ACC112 (cell line): Measurements from ENCODE around the gene EIF5AL1.
"Not testable (repeated sequence)": the region's sequence is repeated elsewhere in the genome, so short reads cannot be mapped to it uniquely, and the experiment has no call there.

ENCODE experiments used
- H2AFZ ChIP-seq: fragments of 200-600 bp; sonication (generic); one replicate; pipeline ENCODE4 v1.6.0; 2017; ENCODE audit warnings: antibody characterized with exemption, low read length; ENCODE audit not compliant: unreplicated experiment
- H3K27ac ChIP-seq: fragments of 200-600 bp; sonication (generic); 2 replicates; pipeline ENCODE4 v1.5.1; 2014; ENCODE audit warnings: low read depth, mild to moderate bottlenecking, antibody characterized with exemption, low read length, moderate library complexity
- H3K27me3 ChIP-seq: fragments of 200-600 bp; sonication (generic); 2 replicates; pipeline ENCODE4 v1.6.1; 2014; ENCODE audit warnings: mild to moderate bottlenecking, antibody characterized with exemption, low read length, moderate library complexity, mixed read lengths; ENCODE audit not compliant: insufficient read depth
- H3K36me3 ChIP-seq: fragments of 200-600 bp; sonication (generic); 2 replicates; pipeline ENCODE4 v1.6.1; 2016; ENCODE audit warnings: mild to moderate bottlenecking, antibody characterized with exemption, low read length, moderate library complexity, mixed read lengths; ENCODE audit not compliant: insufficient read depth
- H3K4me1 ChIP-seq: fragments of 200-600 bp; sonication (generic); one replicate; pipeline ENCODE4 v1.6.1; 2016; ENCODE audit warnings: low read length, mixed read lengths; ENCODE audit not compliant: insufficient read depth, unreplicated experiment, control insufficient read depth
- H3K4me3 ChIP-seq: fragments of 200-600 bp; sonication (generic); 2 replicates; pipeline ENCODE4 v1.5.1; 2014; ENCODE audit warnings: mild to moderate bottlenecking, low read depth, low read length
- H3K79me2 ChIP-seq: fragments of 200-600 bp; sonication (generic); one replicate; pipeline ENCODE4 v1.6.0; 2016; ENCODE audit warnings: low read length; ENCODE audit not compliant: control insufficient read depth, unreplicated experiment, insufficient read depth

Gene EIF5AL1

DNA sequence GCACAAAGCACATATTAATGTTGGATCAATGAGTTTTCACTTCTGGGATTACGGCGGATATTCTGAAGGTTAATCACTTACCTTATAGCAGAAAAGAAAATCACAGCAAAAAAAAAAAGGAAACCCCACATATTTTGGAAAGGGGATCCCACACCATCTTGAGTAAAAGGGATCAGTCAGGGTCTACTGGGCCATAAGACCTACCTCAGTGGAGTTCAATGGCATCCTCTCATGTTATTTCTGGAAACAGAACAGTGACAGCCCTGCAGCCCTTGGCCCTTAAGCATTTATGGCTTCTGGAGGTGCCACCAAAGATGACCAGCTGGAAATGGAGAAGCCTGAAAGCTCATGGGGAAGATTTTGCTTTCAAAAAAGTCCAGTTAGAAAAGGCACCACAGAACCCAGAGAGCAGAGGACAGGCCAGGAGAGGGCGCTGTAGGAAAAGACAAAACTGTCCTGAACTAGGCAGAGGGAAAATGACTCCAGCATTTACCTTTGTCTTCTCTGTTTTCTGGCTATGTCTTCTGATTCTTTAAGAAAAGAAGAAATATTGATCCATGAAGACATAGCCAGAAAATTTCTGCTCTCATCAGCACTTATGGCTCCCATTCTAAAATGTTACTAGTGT lies 2.9 kb upstream of the EIF5AL1 start:
- not testable (repeated sequence) for H3K79me2 ChIP-seq, H3K4me3 ChIP-seq, H2AFZ ChIP-seq, H3K36me3 ChIP-seq, H3K4me1 ChIP-seq, H3K27me3 ChIP-seq, H3K27ac ChIP-seq

DNA sequence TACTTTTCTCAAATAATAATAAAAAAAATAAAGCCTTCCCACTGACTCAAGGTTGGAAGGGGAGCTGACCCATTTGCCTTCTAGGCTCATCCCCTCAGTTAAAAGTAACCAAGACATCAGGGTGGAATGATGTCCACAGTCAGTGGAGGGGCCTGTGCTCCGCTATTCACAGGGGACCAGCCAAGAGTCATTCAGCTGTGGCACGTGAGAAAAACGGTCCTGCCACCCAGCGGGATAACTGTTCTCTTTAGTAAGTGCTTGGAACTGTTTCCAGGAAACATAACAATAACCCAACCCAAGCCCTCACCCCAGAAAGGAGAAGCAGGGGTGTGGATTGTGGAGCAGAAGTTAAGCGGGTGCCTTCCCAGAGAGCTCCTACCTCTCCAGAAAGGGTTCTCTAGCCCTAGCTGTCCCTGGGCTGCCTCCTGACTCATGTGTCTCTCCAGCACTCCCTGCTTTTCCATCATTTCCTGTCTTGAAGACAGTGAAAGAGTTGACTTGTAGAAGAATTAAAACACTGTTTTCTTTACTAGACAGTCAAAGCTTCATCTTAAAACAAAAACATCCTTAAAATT lies 2.3 kb upstream of the EIF5AL1 start:
- H3K27ac ChIP-seq, H3K4me1 ChIP-seq, H3K4me3 ChIP-seq, H3K27me3 ChIP-seq, H3K79me2 ChIP-seq, H2AFZ ChIP-seq, H3K36me3 ChIP-seq: not testable (repeated sequence)

DNA sequence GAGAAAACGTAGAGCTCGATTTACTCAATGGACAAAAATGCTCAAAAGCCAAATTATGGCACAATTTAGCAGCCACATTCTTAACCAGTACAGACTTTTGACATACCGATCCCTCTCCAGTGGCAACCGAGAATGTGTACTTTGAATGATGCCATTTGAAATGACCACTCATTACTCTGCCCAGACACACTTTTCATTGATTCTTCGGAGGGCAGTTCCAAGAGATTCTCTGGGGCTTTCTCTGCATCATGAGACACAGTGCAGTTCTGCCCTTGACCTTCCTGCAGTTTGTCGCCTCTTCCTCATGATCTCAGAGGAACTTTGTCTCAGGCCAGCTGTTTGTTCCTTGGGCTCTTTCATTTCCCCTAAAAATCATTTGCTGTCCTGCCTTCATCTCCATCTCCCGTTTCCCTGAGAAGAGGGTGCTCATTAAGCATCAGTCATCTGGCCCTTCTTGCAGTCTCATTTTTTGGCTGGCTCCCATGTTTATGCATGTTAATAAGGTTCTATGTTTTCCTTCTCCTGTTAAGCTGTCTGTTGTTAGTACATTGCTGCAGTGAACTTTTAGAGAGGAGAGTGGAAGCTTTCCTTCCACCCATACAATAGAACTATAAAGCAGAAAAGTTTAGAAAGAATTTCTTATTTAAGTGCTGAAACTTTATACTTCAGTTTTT lies 4.3 kb downstream of the EIF5AL1 start:
- not testable (repeated sequence) for H3K4me1 ChIP-seq, H3K27me3 ChIP-seq, H2AFZ ChIP-seq, H3K4me3 ChIP-seq, H3K36me3 ChIP-seq, H3K79me2 ChIP-seq, H3K27ac ChIP-seq

DNA sequence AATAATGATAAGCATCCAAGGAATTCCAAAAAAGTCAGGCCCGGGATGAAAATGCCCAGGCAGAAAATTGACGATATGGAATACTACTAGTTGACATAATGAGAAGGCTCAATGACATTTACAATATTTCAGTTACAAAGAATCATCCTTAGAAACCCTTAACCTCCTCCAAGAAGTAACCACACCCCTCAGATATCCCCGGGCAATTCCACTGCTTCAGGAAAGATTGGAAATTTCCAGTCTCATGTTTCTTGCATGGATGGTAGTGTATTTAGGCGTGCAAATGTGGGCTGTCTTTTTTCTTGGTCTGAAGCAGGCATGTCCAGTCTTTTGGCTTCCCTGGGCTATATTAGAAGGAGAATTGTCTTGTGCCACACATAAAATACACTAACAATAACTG lies 5.2 kb downstream of the EIF5AL1 start:
- not testable (repeated sequence) for H3K27me3 ChIP-seq, H3K36me3 ChIP-seq, H3K79me2 ChIP-seq, H3K4me3 ChIP-seq, H3K4me1 ChIP-seq, H2AFZ ChIP-seq, H3K27ac ChIP-seq

DNA sequence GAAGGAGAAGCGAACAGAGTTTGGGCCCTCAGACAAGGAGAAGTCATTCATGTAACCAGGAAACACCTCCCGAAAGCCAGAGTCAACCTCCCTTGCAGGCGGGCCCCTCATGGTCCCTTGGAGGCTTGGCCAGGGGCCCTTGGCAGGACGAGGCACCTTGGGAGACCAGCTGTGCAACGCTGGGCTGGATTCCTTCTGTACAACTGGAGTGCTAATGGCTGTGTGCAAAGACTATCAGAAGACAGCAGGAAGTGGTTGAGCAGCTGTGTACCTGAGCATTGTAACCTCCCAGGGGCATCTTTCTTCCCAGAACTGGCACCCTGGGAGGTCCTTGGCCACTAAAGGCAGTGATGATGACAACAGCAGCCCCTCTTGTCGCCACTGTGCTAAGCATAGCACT lies 9.4 kb downstream of the EIF5AL1 start:
- H3K4me1 ChIP-seq, H2AFZ ChIP-seq, H3K4me3 ChIP-seq: not testable (repeated sequence)

GRCh38 chr10:79522464-79522863 lies 10.1 kb downstream of the EIF5AL1 start:
- not testable (repeated sequence) for H3K27me3 ChIP-seq, H3K27ac ChIP-seq, H3K36me3 ChIP-seq, H3K4me3 ChIP-seq, H3K4me1 ChIP-seq, H2AFZ ChIP-seq, H3K79me2 ChIP-seq

More for the DNA sequence above, 9.4 kb downstream of the EIF5AL1 start:
- H3K27ac ChIP-seq, H3K36me3 ChIP-seq, H3K79me2 ChIP-seq, H3K27me3 ChIP-seq: not testable (repeated sequence)

DNA sequence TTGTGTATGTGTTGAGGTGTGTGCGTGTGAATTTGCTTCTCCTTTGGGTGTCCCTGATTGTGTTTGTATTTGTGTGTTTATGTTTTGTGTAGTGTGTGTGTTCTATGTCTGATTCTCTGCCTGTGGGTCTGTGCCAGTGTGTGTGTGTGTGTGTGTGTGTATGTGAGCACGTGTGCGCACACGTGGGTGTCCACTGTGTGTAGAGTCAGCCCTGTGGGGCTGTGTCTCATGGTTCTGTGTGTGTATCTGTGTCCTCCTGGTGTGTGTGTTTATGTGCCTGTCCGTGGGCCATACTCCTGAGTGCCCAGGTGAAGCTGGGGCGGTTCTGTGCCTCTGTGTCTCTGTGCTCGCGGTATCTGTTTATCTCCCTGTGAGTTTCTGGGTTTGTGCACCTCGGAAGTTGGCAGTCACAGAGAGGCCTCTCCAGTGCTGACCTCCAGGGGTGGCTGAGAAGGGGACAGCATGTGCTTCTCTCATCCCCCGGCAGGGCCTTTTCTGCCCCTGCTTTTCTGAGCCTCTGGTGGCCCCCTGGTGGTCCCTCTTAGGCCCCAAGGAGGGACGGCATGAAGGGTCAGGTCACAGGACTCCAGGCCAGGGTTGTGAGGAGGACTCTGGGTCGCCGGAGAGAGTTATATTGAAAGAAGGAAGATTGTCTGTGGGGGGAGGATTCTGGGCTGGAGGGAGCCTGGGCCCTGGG lies 11.0 kb downstream of the EIF5AL1 start:
- H3K4me3 ChIP-seq, H3K79me2 ChIP-seq, H3K36me3 ChIP-seq, H3K27ac ChIP-seq, H3K27me3 ChIP-seq, H3K4me1 ChIP-seq, H2AFZ ChIP-seq: not testable (repeated sequence)

- not testable (repeated sequence) for H2AFZ ChIP-seq, H3K4me3 ChIP-seq, H3K79me2 ChIP-seq, H3K36me3 ChIP-seq, H3K27me3 ChIP-seq, H3K27ac ChIP-seq, H3K4me1 ChIP-seq
These were observed 12.8 kb downstream of the EIF5AL1 start for GRCh38 chr10:79525049-79525710.

DNA sequence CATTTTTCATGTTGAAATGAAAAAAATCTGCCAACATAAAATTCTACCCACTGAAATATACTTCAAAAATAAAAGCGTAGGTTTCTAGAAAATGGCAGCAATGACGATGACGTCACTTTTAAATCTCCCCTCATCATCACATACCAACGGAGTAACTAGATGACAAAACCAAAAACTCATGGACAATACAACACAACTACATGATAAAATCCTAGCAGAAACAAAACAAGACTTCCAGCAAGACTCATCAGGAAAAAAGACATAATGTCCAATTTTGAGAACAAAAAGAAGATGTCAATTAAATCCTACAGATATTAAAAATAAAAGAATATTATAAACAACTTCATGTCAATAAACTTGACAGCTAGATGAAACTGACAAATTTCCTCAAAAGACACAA lies 15.9 kb downstream of the EIF5AL1 start:
- not testable (repeated sequence) for H2AFZ ChIP-seq, H3K79me2 ChIP-seq, H3K4me3 ChIP-seq, H3K27me3 ChIP-seq, H3K4me1 ChIP-seq, H3K27ac ChIP-seq, H3K36me3 ChIP-seq

- H3K4me1 ChIP-seq, H3K27ac ChIP-seq: not testable (repeated sequence)
These were observed 21.0 kb downstream of the EIF5AL1 start for GRCh38 chr10:79533142-79533902.

More at GRCh38 chr10:79533142-79533902, 21.0 kb downstream of the EIF5AL1 start:
- H3K27me3 ChIP-seq, H2AFZ ChIP-seq, H3K79me2 ChIP-seq, H3K36me3 ChIP-seq, H3K4me3 ChIP-seq: not testable (repeated sequence)
